Tongue (tissue), 2 donors: ENCODE results near the gene MTERF1. TPM values are rescaled to one million over a fixed set of nuclear protein-coding genes. Genes with fewer than 3 reads are reported as not detected.

Source experiments
- DNase-seq: peaks from one replicate; pipeline ENCODE4 v3.0.0-alpha.2; 2015
- total RNA-seq: library from RNA; depleted of rRNA; stranded (reverse); fragments of >200 nt; gene quantifications from one replicate; pipeline ENCODE4 v1.2.3, GENCODE V29; 2014

MTERF1 gene
- total RNA-seq, 1 donor from 2014 or later, result 14.6 TPM

DNA sequence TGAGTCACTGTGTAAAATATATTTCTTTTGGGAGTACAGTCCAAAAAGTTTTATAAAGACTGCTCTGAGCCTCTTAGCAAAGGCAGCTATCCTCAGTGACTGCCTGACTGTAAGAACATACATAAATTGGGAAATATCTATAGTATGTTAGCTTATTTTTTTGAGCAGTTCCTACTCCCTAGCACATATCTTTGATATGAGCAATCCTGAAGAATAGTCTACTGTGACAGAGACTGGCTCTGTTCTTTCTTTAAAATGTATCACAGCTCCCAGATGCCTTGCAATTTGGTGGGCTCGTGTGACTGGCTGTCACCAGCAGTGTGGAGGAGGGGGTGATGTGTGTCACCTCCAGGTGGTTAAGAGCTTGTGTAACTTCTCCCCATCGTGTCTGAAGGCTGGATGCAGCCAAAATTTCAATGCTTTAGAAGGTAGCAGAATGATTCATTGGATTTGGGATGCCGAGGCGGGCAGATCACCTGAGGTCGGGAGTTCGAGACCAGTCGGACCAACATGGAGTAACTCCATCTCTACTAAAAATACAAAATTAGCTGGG, 47.9 kb downstream of the MTERF1 start:
- DNase-seq, result no peak

- no peak for DNase-seq
Observed at GRCh38 chr7:91827169-91827568, 53.3 kb downstream of the MTERF1 start.

- no peak for DNase-seq
Observed at GRCh38 chr7:91826377-91826776, 54.1 kb downstream of the MTERF1 start.

DNA sequence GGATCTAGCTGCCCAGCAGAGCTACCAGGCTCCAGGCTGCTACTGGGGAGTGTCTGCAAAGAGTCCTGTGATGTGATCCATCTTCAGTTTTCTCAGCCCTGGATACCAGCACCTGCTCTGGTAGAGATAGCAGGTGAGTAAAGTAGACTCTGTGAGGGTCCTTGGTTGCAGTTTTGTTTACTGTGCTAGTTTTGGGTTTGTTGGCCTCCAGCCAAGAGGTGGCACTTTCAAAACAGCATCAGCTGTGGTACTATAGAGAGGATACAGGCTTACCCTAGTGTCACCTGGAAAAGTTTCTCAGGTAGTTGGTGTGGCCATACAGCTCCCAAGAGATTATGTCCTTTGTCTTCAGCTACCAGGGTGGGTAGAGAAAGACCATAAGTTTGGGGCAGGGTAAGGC, 56.3 kb downstream of the MTERF1 start:
- DNase-seq, result no peak

Other genes starting within 250 kb of the MTERF1 start
- 170 TPM for gene AKAP9, start 60.2 kb upstream of the MTERF1 start, total RNA-seq